AG04449 (cell line): ENCODE data around the gene SELENON.
A peak's percentile ranks its signal among the peaks of the same experiment; 100 is the strongest.

Experiments
- CTCF ChIA-PET: fragments of 350-600 bp; formaldehyde crosslinking; extraction: SDS; loops from one replicate; lab custom pipeline; 2021; ENCODE audit warnings: antibody characterized with exemption; lab: Yijun Ruan, JAX
- POLR2A ChIA-PET: fragments of 400-600, 350-600 bp; formaldehyde crosslinking; extraction: SDS; loops from one replicate; lab custom pipeline; 2020; ENCODE audit warnings: antibody characterized with exemption, inconsistent platforms; lab: Yijun Ruan, JAX
- DNase-seq: peaks from one replicate; pipeline ENCODE4 v3.0.0-alpha.2; 2010; ENCODE audit warnings: low read depth, low spot score
- H3K4me3 ChIP-seq: 2 replicates; pipeline ENCODE4 v1.5.1; 2011; ENCODE audit warnings: low read depth, mild to moderate bottlenecking, control low read depth, low read length
- TF ChIP-seq, protein P1 (sequence below): IDR thresholded peaks from one replicate; pipeline ENCODE4 v1.5.1; 2011; ENCODE audit warnings: mild to moderate bottlenecking, moderate library complexity, low read length, control low read depth, inconsistent platforms; ENCODE audit not compliant: insufficient read depth; ENCODE audit errors: missing control alignments

SELENON gene

DNA sequence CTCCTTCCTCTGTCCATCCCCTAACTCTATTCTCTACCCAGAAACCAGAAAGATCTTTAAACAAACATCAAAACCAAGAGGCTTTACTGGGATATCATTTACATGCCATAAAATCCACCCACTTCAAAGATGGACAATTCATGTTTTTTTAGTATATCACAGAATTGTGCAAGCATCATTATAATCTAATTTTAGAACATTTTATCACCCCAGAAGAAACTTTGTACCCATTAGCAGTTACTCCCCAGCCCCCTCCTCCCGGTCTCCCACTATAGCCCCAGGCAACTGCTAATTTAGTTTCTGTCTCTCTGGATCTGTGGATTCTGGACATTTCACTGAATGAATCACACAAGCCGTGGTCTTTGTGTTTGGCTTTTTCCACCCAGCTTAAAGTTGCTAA, 4.8 kb upstream of the SELENON start:
- ChIA-PET CTCF (interaction anchor here (1.4 to 24.7 kb wide), 4 partner anchors 8 to 223 kb away, joined by 3 to 468 read pairs (median 9); partner anchors contain the start of gene MAN1C1), POLR2A (interaction anchor here (0.5 kb wide), 1 partner anchor 273 kb away, joined by 3 read pairs; no protein-coding TSS in a partner anchor)
- H3K4me3 ChIP-seq: no peak overlapping the region
- no peak for DNase-seq
- TF ChIP-seq, protein P1, sequence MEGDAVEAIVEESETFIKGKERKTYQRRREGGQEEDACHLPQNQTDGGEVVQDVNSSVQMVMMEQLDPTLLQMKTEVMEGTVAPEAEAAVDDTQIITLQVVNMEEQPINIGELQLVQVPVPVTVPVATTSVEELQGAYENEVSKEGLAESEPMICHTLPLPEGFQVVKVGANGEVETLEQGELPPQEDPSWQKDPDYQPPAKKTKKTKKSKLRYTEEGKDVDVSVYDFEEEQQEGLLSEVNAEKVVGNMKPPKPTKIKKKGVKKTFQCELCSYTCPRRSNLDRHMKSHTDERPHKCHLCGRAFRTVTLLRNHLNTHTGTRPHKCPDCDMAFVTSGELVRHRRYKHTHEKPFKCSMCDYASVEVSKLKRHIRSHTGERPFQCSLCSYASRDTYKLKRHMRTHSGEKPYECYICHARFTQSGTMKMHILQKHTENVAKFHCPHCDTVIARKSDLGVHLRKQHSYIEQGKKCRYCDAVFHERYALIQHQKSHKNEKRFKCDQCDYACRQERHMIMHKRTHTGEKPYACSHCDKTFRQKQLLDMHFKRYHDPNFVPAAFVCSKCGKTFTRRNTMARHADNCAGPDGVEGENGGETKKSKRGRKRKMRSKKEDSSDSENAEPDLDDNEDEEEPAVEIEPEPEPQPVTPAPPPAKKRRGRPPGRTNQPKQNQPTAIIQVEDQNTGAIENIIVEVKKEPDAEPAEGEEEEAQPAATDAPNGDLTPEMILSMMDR: no peak

DNA sequence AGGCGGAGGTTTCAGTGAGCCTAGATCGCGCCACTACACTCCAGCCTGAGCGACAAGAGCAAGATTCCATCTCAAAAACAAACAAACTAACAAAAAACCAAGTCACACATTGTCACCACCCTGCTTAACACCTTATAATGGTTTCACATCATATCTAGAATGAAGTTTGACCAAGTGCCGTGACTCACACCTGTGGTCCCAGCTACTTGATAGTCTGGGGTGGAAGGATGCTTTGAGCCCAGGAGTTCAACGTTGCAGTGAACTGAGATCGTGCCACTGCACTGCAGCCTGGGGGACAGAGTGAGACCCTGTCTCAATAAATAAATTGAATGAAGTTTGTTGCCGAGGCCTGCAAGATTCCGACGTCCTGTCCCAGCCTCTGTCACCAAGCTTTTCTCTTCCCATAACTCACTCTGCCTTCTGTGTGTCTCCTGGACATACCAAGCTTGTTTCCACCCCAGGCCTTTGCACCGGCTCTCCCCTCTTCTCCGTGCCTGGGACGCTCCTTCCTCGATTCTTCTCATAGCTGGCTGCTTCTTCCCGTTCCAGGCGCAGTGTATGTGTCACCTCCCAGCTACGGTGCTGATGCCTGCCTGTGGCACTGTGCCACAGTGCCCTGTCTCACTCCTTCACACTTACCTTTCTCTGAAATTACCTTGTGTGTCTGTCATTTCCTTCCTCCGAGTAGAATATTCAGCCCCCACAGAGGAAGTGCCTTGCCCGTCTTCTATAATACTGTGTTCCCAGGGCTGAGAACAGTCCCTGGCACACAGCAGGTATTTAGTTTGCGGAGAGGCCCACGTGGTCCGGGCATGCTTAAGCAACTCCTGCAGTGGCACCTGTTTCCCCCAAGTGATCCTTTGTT, 3.8 kb upstream of the SELENON start:
- DNase-seq: no peak
- TF ChIP-seq, protein P1: no peak
- CTCF ChIA-PET: interaction anchor here (1.0 to 24.7 kb wide), 12 partner anchors 9 to 294 kb away, joined by 3 to 468 read pairs (median 3); partner anchors contain the start of gene MAN1C1
- POLR2A ChIA-PET: no interaction called here
- H3K4me3 ChIP-seq: no peak overlapping the region

DNA sequence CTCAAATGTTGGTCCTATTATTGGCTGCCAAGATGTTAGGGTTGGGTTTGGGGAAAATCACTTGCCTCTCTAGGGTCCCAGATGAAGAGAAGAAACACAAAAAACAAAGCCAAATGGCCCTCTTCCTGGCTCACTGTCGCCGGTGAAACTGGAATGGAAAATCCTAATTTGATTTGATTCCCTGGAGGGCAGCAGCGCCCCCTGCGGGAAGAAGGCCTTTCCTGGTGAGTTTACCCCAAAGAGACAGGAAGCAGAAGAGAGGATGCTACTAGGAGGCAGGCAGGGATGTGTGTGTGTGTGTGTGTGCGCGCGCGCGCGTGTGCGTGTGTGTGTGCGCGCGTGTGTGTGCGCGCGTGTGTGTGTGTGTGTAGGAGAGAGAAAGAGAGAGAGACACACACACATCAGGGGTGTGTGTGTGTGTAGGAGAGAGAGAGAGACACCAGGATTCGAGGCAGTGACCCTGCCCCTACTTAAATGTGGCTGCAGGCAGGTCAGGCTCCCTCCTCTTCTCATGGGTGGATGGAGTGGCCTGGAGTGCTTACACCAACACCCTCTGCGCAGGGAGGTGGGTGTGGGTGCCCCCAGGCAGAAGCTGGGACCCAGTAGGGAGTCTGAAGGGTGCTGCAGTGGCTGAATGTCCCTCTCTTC, 3.1 kb upstream of the SELENON start:
- H3K4me3 ChIP-seq: no peak overlapping the region
- POLR2A ChIA-PET: no interaction called here
- DNase-seq: no peak
- TF ChIP-seq, protein P1: peak; percentile 87
- CTCF ChIA-PET: interaction anchor here (0.8 to 24.7 kb wide), 28 partner anchors 9 to 369 kb away, joined by 3 to 468 read pairs (median 4); partner anchors contain the start of gene MAN1C1

DNA sequence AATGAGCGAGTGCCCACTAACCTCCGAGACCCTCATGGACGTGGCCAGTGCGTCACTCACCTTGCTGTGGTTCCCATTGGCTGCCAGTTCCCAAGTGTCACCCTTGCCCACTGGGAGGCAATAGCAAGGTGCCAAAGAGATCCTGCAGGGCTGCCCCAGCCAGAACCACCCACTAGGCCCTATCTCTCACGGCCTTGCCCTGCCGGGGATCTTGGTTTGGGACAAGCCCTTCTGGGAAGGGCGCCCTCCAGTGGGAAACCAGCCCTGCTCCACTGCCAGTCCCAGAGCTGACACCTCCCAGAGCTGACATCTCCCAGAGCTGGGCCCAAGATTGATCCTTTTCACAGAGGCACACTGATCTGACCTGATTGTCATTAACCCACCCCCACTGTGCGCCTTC, 2.1 kb upstream of the SELENON start:
- ChIA-PET POLR2A (no interaction called here), CTCF (interaction anchor here (0.6 to 24.7 kb wide), 30 partner anchors 10 to 370 kb away, joined by 3 to 468 read pairs (median 4); partner anchors contain the start of genes MAN1C1 and PAFAH2)
- H3K4me3 ChIP-seq: no peak overlapping the region
- TF ChIP-seq, protein P1: peak; percentile 61
- DNase-seq: no peak

DNA sequence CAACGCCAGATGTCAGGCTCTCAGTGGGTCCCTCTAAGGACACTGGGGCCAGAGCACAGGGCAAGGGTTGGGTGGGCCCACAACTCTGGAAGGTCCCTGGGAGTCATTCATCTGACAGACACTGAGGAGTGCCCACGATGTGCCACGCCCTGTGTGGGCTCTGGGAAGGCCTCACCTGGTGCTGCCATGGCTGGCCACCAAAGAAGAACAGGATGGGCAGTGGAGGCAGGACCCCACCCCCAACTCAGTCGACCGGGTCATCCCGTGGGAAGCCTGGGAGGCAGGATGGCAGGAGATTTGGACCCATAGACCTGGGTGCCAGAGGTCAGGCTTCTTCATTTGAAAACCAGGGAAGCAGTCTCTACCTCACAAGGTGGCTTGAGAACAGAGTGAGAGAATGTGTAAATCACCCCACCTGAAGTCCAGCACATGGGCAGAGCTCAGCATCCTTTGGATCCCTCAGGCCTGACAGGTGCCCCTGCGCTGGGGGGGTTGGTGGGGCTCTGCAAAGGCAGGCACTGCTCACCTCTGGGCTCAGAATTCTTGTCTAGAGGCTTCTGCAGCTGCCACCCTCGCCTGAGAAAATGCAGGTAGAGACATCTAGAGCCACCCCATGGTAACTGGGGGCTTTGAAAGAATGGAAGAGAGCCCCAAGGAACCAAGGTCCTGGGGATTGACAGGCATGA, 1.2 kb upstream of the SELENON start:
- POLR2A ChIA-PET: no interaction called here
- TF ChIP-seq, protein P1: no peak
- DNase-seq: no peak
- H3K4me3 ChIP-seq: no peak overlapping the region
- CTCF ChIA-PET: interaction anchor here (0.7 to 24.7 kb wide), 15 partner anchors 11 to 294 kb away, joined by 3 to 468 read pairs (median 4); partner anchors contain the start of genes MAN1C1 and PAFAH2
